CD14-positive monocyte (primary cell): ENCODE results near the gene DNAI2. TPM values are rescaled to one million over a fixed set of nuclear protein-coding genes. Genes with fewer than 3 reads are reported as not detected.

Experiments used
- DNase-seq, 3 donors: peaks; one replicate each; pipeline ENCODE4 v3.0.0-alpha.2; 2011 to 2022
- H2AFZ ChIP-seq: 2 replicates; pipeline ENCODE4 v1.6.0; 2012; ENCODE audit warnings: mild to moderate bottlenecking, low read depth, low read length, inconsistent platforms; ENCODE audit not compliant: insufficient read depth, poor library complexity, severe bottlenecking
- H3K27ac ChIP-seq, 2 donors: 1 replicate in 1 of 2; 2 replicates in 1 of 2; pipeline ENCODE4 v1.5.1; 2012 to 2013; ENCODE audit warnings: low read length in 2 of 2, control low read depth in 1 of 2, inconsistent platforms in 1 of 2, low read depth in 1 of 2, mild to moderate bottlenecking in 1 of 2
- H3K27me3 ChIP-seq, 2 donors: one replicate each; pipeline versions ENCODE4 v1.6.0 to v1.6.1; 2011 to 2013; ENCODE audit warnings: low read length in 2 of 2; ENCODE audit not compliant: control insufficient read depth in 2 of 2, insufficient read depth in 2 of 2
- H3K36me3 ChIP-seq, 2 donors: replicated peaks in 1 of 2; 1 replicate in 1 of 2; 2 replicates in 1 of 2; pipeline versions ENCODE4 v1.5.1 to v1.6.1; 2012 to 2013; ENCODE audit warnings: low read length in 2 of 2, control low read depth in 1 of 2, inconsistent platforms in 1 of 2, mild to moderate bottlenecking in 1 of 2; ENCODE audit not compliant: insufficient read depth in 2 of 2, control insufficient read depth in 1 of 2
- H3K4me1 ChIP-seq, 2 donors: 1 replicate in 1 of 2; 2 replicates in 1 of 2; pipeline versions ENCODE4 v1.5.1 to v1.6.1; 2012 to 2013; ENCODE audit warnings: low read length in 2 of 2, control low read depth in 1 of 2, inconsistent platforms in 1 of 2, mild to moderate bottlenecking in 1 of 2, moderate library complexity in 1 of 2; ENCODE audit not compliant: insufficient read depth in 2 of 2, control insufficient read depth in 1 of 2
- H3K4me2 ChIP-seq: replicated peaks from 2 replicates; pipeline ENCODE3; 2012; ENCODE audit warnings: low read length, moderate library complexity, mild to moderate bottlenecking; ENCODE audit not compliant: poor library complexity, severe bottlenecking; ENCODE audit errors: extremely low read depth
- H3K4me3 ChIP-seq, 3 experiments: fragments of 200-600 bp in 1 of 3; sonication (generic) in 1 of 3; replicated peaks in 1 of 3; 1 replicate in 2 of 3; 2 replicates in 1 of 3; pipeline ENCODE4 v1.5.1; 2011 to 2013; ENCODE audit warnings: low read length in 3 of 3, mild to moderate bottlenecking in 3 of 3, control low read depth in 2 of 3, low read depth in 2 of 3, inconsistent platforms in 1 of 3, moderate library complexity in 1 of 3
- H3K79me2 ChIP-seq: 2 replicates; pipeline ENCODE4 v1.6.0; 2012; ENCODE audit warnings: mild to moderate bottlenecking, control low read depth, inconsistent platforms, low read length, moderate library complexity; ENCODE audit not compliant: insufficient read depth
- H3K9ac ChIP-seq: 2 replicates; pipeline ENCODE4 v1.6.0; 2017; ENCODE audit warnings: low read length, mild to moderate bottlenecking; ENCODE audit not compliant: insufficient read depth, poor library complexity, severe bottlenecking
- H3K9me3 ChIP-seq, 2 donors: replicated peaks in 1 of 2; 1 replicate in 1 of 2; 2 replicates in 1 of 2; pipeline versions ENCODE4 v1.5.1 to v1.6.1; 2012 to 2013; ENCODE audit warnings: low read length in 2 of 2, control low read depth in 1 of 2; ENCODE audit not compliant: control insufficient read depth in 1 of 2, insufficient read depth in 1 of 2
- H4K20me1 ChIP-seq: 2 replicates; pipeline ENCODE4 v1.6.0; 2012; ENCODE audit warnings: mild to moderate bottlenecking, low read length, control low read depth, moderate library complexity; ENCODE audit not compliant: insufficient read depth
- H3K27ac Mint-ChIP-seq, 7 donors: one replicate each; pipeline ENCODE4 v1.8.0; 2020; ENCODE audit warnings: mild to moderate bottlenecking in 7 of 7, mixed read lengths in 7 of 7, moderate library complexity in 6 of 7, inconsistent platforms in 2 of 7
- H3K27me3 Mint-ChIP-seq, 3 donors: one replicate each; pipeline ENCODE4 v1.8.0; 2021 to 2022; ENCODE audit warnings: low read depth in 3 of 3, mild to moderate bottlenecking in 3 of 3, mixed read lengths in 3 of 3, moderate library complexity in 3 of 3, inconsistent platforms in 1 of 3
- H3K36me3 Mint-ChIP-seq, 2 donors: one replicate each; pipeline ENCODE4 v1.8.0; 2020; ENCODE audit warnings: mixed read lengths in 2 of 2, inconsistent platforms in 1 of 2, mild to moderate bottlenecking in 1 of 2
- H3K4me1 Mint-ChIP-seq: one replicate; pipeline ENCODE4 v1.8.0; 2020; ENCODE audit warnings: mild to moderate bottlenecking, mixed read lengths
- H3K4me3 Mint-ChIP-seq, 2 donors: one replicate each; pipeline ENCODE4 v1.8.0; 2020; ENCODE audit warnings: mild to moderate bottlenecking in 2 of 2, mixed read lengths in 2 of 2, moderate library complexity in 1 of 2
- H3K9me3 Mint-ChIP-seq, 7 donors: one replicate each; pipeline ENCODE4 v1.8.0; 2020 to 2022; ENCODE audit warnings: mixed read lengths in 7 of 7, mild to moderate bottlenecking in 6 of 7, moderate library complexity in 6 of 7, inconsistent platforms in 2 of 7
- WGBS: methylation state at CpG from one replicate; pipeline ENCODE4 v1.1.5; 2013; ENCODE audit warnings: missing lambda C conversion rate; ENCODE audit not compliant: insufficient coverage; 5-methylcytosine and 5-hydroxymethylcytosine counted together
- intact Hi-C, 2 donors: fragments of 100-400 bp; cut with micrococcal nuclease; formaldehyde crosslinking; loops; one replicate each; pipeline versions ENCODE4 v1.15.0 to v1.15.1; 2023
- polyA plus RNA-seq, 3 donors: library from polyadenylated mRNA; depleted of rRNA in 1 of 3; unstranded in 2 of 3; stranded (reverse) in 1 of 3; fragments of 300-500 nt in 2 of 3; fragments of >200 nt in 1 of 3; fragmentation: Illumina TruSeq in 2 of 3; gene quantifications; 1 replicate in 2 of 3; 2 replicates in 1 of 3; pipeline ENCODE4 v1.2.3, GENCODE V29; 2012 to 2021
- TF ChIP-seq, protein P1 (sequence below): fragments of 200-600 bp; IDR thresholded peaks from one replicate; pipeline ENCODE4 v1.8.0; 2022; ENCODE audit warnings: antibody characterized with exemption, mild to moderate bottlenecking

DNAI2 gene
- polyA plus RNA-seq, 3 donors = 0.07 TPM; not detected in 2

DNA sequence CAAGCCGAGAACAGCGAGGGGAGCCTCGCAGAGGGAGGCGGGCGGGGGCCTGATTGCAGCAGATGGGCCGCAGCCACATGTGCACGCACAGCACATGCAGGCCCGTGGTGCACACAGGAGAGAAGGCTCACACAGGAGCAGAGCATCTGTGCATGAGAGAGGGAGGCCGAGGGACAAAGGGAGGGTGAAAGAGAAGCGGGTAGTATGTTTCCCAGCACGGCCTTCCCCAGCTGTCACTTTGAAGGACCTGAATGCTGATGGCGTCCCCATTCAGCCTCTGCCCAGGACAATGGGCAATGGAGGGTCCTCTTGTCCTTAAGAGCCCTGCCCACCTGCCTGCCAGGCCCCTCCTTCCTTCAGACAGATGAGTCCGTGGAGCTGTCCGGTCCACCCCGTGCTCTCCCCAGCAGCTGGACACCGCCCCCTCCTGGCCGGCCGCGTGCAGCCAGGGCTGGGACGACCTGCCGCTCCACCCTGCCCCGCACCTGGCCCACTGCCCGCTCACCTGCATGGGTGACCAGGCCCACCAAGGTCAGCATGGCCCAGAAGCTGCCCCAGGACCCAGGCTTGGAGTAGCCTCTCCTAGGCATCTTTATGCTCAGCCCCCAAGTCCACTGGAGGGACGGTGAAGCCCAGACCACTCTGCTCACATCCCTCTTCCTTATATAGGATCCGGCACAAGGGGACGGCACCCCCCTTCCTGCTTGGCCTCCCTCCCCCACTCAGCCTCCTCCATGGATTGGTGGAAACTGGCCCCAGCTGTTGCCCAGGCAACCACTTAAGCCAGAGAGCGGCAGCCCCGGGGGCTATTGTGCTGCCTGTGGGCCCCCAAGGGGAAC lies 87.4 kb downstream of the DNAI2 start, which contains the start of gene BTBD17:
Gene BTBD17 (minus strand): TSS at position 639 of the 839 bp plus-strand sequence. CDS start 49 bp downstream, at position 590.
- H3K9me3 ChIP-seq = peaks cover 0 to 18% of the 10 kb centered on the region in 2 donors
- Mint-ChIP-seq H3K27ac (peak within 1 kb of the TSS in 1 of 7 donors; percentile 33), H3K4me1 (peaks cover 5% of the 10 kb centered on the region), H3K4me3 (peak within 1 kb of the TSS in 1 of 2 donors; percentile 21), H3K36me3 (peaks cover 0 to 4% of the 10 kb centered on the region in 2 donors), H3K27me3 (peaks cover 27 to 62% (median 44%) of the 10 kb centered on the region in 3 donors), H3K9me3 (peaks cover 0 to 5% (median 1%) of the 10 kb centered on the region in 7 donors)
- H3K27ac ChIP-seq = no peak within 1 kb of the TSS
- TF ChIP-seq, protein P1, sequence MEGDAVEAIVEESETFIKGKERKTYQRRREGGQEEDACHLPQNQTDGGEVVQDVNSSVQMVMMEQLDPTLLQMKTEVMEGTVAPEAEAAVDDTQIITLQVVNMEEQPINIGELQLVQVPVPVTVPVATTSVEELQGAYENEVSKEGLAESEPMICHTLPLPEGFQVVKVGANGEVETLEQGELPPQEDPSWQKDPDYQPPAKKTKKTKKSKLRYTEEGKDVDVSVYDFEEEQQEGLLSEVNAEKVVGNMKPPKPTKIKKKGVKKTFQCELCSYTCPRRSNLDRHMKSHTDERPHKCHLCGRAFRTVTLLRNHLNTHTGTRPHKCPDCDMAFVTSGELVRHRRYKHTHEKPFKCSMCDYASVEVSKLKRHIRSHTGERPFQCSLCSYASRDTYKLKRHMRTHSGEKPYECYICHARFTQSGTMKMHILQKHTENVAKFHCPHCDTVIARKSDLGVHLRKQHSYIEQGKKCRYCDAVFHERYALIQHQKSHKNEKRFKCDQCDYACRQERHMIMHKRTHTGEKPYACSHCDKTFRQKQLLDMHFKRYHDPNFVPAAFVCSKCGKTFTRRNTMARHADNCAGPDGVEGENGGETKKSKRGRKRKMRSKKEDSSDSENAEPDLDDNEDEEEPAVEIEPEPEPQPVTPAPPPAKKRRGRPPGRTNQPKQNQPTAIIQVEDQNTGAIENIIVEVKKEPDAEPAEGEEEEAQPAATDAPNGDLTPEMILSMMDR = peak; percentile 86
- H3K27me3 ChIP-seq = peaks cover 14 to 43% of the 10 kb centered on the region in 2 donors
- intact Hi-C loops = loop anchor here in 1 of 2 donors (2.0 kb wide), 1 partner anchor 151 kb away; no protein-coding TSS in a partner anchor
- H2AFZ ChIP-seq = no peak within 1 kb of the TSS
- 43% methylated on average over 28 of the region's 28 CpGs for WGBS
- DNase-seq = peak; percentile 16 to 34 (median 28)
- H3K9ac ChIP-seq = no peak within 1 kb of the TSS
- H3K4me3 ChIP-seq = no peak within 1 kb of the TSS
- H3K4me1 ChIP-seq = peaks cover 0 to 12% of the 10 kb centered on the region in 2 donors
- no peaks in the 10 kb centered on the region for H3K79me2 ChIP-seq
- H4K20me1 ChIP-seq = no peaks in the 10 kb centered on the region
- no peak within 1 kb of the TSS for H3K4me2 ChIP-seq
- no peaks in the 10 kb centered on the region for H3K36me3 ChIP-seq

DNA sequence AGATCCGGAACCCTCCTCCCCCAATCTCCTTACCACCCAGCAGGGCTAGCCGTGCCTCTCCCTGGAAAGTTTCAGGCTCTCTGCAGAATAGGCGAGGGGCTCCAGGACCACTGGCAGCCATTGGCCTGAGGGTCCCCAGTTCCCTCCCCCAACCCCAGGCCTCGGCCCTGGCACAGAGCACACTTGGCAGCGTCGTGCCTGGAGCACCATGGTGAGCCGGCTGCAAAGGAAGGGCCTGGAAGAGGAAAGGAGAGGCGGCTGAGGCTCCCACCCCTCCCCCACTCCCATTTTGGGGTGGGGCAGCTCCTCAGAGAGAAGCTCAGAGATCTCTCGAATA lies 88.0 kb downstream of the DNAI2 start:
- Histone ChIP-seq H3K27me3 (peaks cover 13 to 41% of the 10 kb centered on the region in 2 donors), H3K79me2 (no peaks in the 10 kb centered on the region), H3K4me3 (no peak overlapping the region), H2AFZ (no peak overlapping the region), H3K27ac (no peak overlapping the region), H3K4me2 (no peak overlapping the region), H3K9ac (no peak overlapping the region), H4K20me1 (no peaks in the 10 kb centered on the region), H3K9me3 (peaks cover 0 to 15% of the 10 kb centered on the region in 2 donors), H3K4me1 (peaks cover 0 to 7% of the 10 kb centered on the region in 2 donors), H3K36me3 (no peaks in the 10 kb centered on the region)
- DNase-seq = no peak
- H3K27ac Mint-ChIP-seq = peak overlapping the region in 1 of 7 donors; percentile 33
- peaks cover 3% of the 10 kb centered on the region for H3K4me1 Mint-ChIP-seq
- H3K36me3 Mint-ChIP-seq = peaks cover 0 to 4% of the 10 kb centered on the region in 2 donors
- H3K27me3 Mint-ChIP-seq = peaks cover 26 to 61% (median 41%) of the 10 kb centered on the region in 3 donors
- H3K4me3 Mint-ChIP-seq = no peak overlapping the region
- H3K9me3 Mint-ChIP-seq = peaks cover 0 to 5% (median 1%) of the 10 kb centered on the region in 7 donors
- intact Hi-C loops = no loop called here
- WGBS = 47% methylated on average over 2 of the region's 9 CpGs
- TF ChIP-seq, protein P1 = no peak
